DND-41 (cell line): ENCODE results near the gene KSR2.

Experiments used
- EZH2 ChIP-seq: IDR thresholded peaks from 3 replicates; pipeline ENCODE4 v1.6.1; 2012; ENCODE audit warnings: borderline replicate concordance, low read depth, mild to moderate bottlenecking, moderate library complexity, low read length, inconsistent platforms; ENCODE audit not compliant: severe bottlenecking
- TF ChIP-seq, protein P1 (sequence below): IDR thresholded peaks from 2 replicates; pipeline ENCODE4 v1.5.1; 2012; ENCODE audit warnings: borderline replicate concordance, low read length, moderate library complexity, mild to moderate bottlenecking; ENCODE audit not compliant: poor library complexity, severe bottlenecking; ENCODE audit errors: extremely low read depth

DNA sequence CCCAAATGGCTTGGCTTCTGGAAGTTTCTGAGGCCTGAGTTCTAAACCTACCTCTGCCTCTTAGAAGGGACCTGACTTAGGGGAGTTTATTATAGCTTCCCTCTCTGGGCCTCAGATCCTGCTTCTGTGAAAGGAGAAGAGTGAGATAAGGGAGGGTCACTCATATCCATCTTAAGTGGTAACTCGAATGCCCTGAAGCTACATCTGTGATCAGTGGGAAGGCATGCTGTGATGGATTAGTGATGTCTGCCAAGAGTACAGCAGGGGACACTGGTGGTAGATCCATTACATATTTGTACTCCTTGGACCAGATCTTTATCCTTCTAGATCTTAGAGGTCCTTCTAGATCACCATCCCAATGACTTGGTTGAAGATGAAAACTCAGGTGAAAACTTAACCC lies 509.6 kb downstream of the KSR2 start:
- TF ChIP-seq, protein P1, sequence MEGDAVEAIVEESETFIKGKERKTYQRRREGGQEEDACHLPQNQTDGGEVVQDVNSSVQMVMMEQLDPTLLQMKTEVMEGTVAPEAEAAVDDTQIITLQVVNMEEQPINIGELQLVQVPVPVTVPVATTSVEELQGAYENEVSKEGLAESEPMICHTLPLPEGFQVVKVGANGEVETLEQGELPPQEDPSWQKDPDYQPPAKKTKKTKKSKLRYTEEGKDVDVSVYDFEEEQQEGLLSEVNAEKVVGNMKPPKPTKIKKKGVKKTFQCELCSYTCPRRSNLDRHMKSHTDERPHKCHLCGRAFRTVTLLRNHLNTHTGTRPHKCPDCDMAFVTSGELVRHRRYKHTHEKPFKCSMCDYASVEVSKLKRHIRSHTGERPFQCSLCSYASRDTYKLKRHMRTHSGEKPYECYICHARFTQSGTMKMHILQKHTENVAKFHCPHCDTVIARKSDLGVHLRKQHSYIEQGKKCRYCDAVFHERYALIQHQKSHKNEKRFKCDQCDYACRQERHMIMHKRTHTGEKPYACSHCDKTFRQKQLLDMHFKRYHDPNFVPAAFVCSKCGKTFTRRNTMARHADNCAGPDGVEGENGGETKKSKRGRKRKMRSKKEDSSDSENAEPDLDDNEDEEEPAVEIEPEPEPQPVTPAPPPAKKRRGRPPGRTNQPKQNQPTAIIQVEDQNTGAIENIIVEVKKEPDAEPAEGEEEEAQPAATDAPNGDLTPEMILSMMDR, result no peak
- TF ChIP-seq EZH2, result no peak
